Measurements from ENCODE around the gene NEDD8.

NEDD8 gene

GRCh38 chr14:24259282-24260025 lies 27.3 kb upstream of the NEDD8 start:
- no peak for DNase-seq
- Histone ChIP-seq H3K36me3 (replicated peaks) (no peaks in the 10 kb centered on the region), H3K27me3 (replicated peaks) (no peaks in the 10 kb centered on the region), H3K27ac (no peak overlapping the region), H3K4me3 (ENCODE audit: low read depth, low read length) (no peak overlapping the region)
- no peak for TF ChIP-seq CTCF (IDR thresholded peaks at IDR 0.05; ENCODE audit: low read depth, low read length, missing control alignments)
- in situ Hi-C loops (cut with HindIII; ENCODE audit: low pct_ligation_motif_present, low sequenced_read_pairs), result no loop called here

- Histone ChIP-seq H3K36me3 (replicated peaks) (no peaks in the 10 kb centered on the region), H3K27me3 (replicated peaks) (no peaks in the 10 kb centered on the region), H3K4me3 (ENCODE audit: low read depth, low read length) (no peak overlapping the region), H3K27ac (no peak overlapping the region)
- in situ Hi-C loops (cut with HindIII; ENCODE audit: low pct_ligation_motif_present, low sequenced_read_pairs), result no loop called here
- TF ChIP-seq CTCF (IDR thresholded peaks at IDR 0.05; ENCODE audit: low read depth, low read length, missing control alignments), result no peak
- no peak for DNase-seq
Measured at GRCh38 chr14:24258548-24259265, 26.5 kb upstream of the NEDD8 start.

GRCh38 chr14:24258119-24258518 lies 26.0 kb upstream of the NEDD8 start:
- no peaks in the 10 kb centered on the region for H3K36me3 ChIP-seq (replicated peaks)
- no peak for TF ChIP-seq CTCF (IDR thresholded peaks at IDR 0.05; ENCODE audit: low read depth, low read length, missing control alignments)

GRCh38 chr14:24256960-24257359 lies 24.8 kb upstream of the NEDD8 start:
- H3K27ac ChIP-seq, result no peak overlapping the region
- TF ChIP-seq CTCF (IDR thresholded peaks at IDR 0.05; ENCODE audit: low read depth, low read length, missing control alignments), result no peak
- in situ Hi-C loops (cut with HindIII; ENCODE audit: low pct_ligation_motif_present, low sequenced_read_pairs), result no loop called here
- no peaks in the 10 kb centered on the region for H3K27me3 ChIP-seq (replicated peaks)
- no peaks in the 10 kb centered on the region for H3K36me3 ChIP-seq (replicated peaks)
- no peak overlapping the region for H3K4me3 ChIP-seq (ENCODE audit: low read depth, low read length)
- no peak for DNase-seq

More at GRCh38 chr14:24258119-24258518, 26.0 kb upstream of the NEDD8 start:
- H3K27ac ChIP-seq, result no peak overlapping the region
- no peaks in the 10 kb centered on the region for H3K27me3 ChIP-seq (replicated peaks)
- no peak for DNase-seq
- in situ Hi-C loops (cut with HindIII; ENCODE audit: low pct_ligation_motif_present, low sequenced_read_pairs), result no loop called here
- H3K4me3 ChIP-seq (ENCODE audit: low read depth, low read length), result no peak overlapping the region

- DNase-seq, result no peak
- no peak overlapping the region for H3K4me3 ChIP-seq (ENCODE audit: low read depth, low read length)
- H3K27ac ChIP-seq, result no peak overlapping the region
- TF ChIP-seq CTCF (IDR thresholded peaks at IDR 0.05; ENCODE audit: low read depth, low read length, missing control alignments), result no peak
- no peaks in the 10 kb centered on the region for H3K36me3 ChIP-seq (replicated peaks)
- in situ Hi-C loops (cut with HindIII; ENCODE audit: low pct_ligation_motif_present, low sequenced_read_pairs), result no loop called here
- H3K27me3 ChIP-seq (replicated peaks), result no peaks in the 10 kb centered on the region
Measured at GRCh38 chr14:24255931-24256711, 24.0 kb upstream of the NEDD8 start.

All from brain microvascular endothelial cell (primary cell).